ENCODE results near the gene HARBI1.

The HARBI1 gene, protein sequence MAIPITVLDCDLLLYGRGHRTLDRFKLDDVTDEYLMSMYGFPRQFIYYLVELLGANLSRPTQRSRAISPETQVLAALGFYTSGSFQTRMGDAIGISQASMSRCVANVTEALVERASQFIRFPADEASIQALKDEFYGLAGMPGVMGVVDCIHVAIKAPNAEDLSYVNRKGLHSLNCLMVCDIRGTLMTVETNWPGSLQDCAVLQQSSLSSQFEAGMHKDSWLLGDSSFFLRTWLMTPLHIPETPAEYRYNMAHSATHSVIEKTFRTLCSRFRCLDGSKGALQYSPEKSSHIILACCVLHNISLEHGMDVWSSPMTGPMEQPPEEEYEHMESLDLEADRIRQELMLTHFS

DNA sequence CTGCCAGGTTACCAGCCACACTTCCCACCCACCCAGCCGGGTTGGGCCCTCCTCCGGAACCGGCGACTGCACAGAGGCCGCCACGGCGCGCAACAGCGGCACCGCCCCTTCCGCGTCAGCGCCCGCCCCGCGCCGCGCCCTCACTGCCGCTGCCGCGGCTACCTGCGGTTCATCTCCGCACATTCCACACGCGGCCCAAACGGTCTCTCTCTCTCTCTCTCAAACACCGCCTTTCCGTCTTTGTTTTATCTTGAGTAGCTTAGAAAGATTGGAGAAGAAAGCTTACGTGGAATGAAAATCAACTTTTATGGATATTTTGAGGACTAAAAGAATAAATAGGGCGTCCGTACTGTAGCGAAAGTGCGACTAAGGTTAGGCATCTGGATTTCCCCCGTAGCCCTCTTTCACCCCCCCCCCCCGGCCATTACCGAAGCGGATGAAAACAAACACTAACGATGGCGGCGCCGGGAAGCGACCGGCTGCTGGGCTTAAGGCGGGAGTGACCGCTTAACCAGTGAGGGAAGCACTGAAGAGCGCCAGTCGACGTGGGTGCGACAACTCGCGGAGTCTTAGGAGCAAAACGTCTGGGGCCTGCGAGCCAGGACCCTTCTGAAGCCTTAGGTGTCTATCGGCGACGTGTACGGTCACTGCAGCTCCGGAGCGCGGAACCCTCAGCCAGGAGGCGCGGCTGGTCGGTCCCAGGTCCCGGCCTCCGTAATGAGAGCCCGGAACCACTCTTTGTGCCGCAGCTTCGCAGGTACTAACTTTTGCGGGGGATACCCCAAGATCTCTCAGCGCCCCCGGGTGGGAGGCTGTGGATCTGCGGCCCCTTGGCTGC lies at the start of gene HARBI1, which contains the start of gene ATG13:
Gene HARBI1, minus strand, starts transcription at position 94 of the 838 bp plus-strand sequence. CDS start 990 bp downstream, outside the sequence.
Gene ATG13, plus strand, starts transcription at position 420 of the 838 bp plus-strand sequence. CDS start 26,739 bp downstream, outside the sequence.
- DNase-seq = peak; percentile 93

DNA sequence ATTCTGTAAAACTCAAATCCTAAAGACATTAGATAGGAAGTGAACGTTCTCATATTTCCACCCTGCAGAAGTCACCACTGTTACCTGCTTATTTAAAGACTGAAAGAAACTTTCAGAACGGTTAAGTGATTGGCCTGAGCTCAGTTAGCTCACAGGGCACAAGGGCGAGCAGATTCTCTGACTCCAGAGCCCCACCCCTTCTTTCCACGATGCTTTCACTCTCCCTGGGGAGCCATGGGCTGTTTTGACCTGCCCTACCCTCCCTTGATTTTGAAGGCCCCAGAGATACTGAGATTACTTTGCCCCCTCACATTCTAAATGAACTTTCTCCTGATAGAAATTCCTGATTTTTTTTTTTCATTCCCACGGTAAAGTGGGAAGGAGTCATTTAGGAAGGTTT lies 49.5 kb upstream of the HARBI1 start:
- no peak for DNase-seq

DNA sequence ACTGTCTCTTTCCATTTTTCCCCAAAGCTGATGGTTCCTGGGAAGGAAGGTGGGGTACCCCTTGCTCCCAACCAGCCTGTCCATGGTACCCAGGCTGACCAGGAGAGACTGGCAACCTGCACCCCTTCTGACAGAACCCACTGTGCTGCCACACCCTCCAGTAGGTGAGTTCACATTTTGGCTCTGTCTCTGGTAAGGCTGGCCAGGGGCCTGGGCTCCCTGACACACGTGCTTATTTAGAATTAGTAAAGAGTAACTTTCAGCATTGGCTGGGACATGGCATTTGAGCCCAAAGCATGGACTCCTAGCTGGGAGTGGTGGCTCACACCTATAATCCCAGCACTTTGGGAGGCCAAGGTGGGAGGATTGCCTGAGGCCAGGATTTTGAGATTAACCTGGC lies 48.3 kb upstream of the HARBI1 start:
- no peak for DNase-seq

DNA sequence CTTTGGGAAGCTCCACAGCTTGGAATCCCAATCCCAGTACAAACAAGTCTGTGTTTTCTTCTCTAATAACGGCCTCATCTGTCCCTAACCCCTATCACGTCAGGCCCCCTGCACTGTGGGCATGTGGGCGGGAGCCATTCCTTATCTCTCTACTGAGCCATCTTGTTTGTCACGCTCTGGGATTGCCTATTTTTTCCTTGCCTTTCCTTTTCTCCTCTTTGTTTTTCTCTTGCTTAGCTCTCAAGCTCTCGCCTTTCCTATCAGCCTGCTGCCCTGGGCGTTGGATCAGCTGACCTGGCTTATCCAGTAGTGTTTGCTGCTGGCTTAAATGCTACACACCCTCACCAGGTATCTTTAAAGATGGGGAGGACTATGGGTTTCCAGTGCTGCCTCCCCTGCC lies 47.6 kb upstream of the HARBI1 start:
- peak; percentile 85 for DNase-seq

DNA sequence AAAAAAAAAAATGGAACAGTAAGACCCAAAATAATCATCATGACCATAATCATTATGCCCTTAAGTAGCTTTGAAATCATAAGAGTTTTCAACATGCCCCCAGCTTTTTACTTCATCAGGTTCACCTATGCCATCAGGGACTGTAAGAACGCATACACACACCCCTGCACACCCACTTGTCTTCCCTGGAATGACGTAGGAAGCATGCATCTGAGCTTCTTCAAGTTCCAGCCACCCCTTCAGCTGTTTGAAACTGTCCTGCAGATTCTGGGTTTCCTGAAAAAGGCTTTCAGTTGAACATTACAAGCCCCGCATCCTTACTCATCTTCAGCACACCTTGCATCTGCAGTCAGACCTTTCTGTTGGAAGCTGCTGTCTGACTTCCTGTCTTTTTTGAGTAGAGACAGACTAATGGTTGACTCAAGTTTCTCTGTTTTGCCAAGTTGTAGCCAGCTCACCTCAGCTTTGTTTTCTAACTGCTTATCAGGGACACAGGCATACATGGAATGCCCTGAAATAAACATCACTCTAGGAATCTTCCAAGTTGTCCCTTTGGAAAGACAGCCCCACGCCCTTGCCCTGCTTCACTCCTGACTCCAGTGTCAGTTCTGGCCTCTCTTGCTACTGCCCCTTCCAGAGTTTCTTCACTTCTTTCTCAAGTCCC lies 46.4 kb upstream of the HARBI1 start:
- DNase-seq = peak; percentile 39

DNA sequence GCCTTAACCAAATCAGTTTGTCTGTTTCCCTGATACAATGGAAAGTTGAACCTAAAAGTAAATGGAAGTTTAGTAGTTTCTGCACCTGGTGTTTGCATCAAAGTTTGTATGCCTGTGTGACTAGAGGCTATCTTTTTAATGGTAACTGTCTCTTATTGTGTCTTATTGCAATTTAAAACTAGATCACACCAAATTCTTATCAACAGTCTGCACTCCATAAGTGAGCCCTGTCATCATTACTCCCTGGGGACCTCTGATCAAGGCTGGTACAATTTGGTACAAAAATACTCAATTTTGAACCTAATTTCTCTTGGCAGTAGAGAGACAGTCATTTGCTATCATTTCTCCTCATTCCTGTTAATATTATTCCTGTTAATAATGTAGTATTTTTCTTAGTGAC lies 45.3 kb upstream of the HARBI1 start:
- DNase-seq = no peak

DNA sequence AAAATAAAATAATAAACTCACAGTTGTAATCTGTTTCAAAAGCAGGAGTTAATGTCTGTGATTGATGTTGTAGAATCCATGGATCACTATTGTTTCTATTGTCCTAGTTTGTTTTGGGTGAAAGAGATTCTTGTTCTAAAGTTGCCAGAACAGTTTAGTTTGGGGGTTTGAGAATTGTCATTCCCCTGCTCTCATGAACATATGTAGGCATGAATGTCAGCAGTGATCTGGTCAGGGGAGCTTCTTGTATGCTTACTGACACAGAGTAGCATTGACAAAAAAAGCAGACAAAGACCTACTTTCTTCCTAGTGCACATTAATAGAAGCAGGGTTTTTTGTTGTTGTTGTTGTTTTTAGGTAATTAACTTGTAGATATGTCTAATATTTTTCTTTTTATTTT lies 44.8 kb upstream of the HARBI1 start:
- no peak for DNase-seq

DNA sequence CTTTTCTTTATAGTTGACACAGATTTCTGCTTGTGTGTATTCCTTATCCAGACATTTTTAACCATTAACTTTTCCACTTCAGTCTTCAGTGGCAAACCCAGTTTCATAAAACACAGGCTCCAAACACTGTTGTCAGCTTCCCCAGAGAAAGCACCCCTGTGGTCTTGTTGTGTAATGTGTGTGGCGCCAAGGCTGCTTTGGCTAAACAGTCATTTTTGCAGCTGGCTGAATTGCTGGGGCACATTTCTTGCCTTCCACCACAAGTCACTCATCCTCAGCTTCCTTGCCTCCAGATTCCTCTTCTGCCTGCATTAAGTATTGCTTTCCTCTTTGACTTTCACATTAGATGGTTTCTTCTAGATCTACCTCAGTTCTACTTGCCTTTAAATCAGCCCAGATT lies 42.9 kb upstream of the HARBI1 start:
- DNase-seq = peak; percentile 53

DNA sequence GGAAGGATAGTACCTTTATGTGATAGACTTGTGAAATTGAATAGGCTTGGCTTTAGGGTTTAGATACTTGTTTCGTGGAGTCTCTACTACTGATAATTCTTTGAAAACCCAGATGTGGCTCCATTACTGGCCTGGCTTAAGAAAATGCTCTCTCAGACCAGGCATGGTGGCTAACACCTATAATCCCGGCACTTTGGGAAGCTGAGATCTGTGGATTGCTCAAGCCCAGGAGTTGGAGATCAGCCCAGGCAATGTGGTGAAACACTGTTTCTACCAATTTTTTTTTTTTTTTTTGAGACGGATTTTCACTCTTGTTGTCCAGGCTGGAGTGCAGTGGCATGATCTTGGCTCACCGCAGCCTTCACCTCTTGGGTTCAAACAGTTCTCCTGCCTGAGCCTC lies 41.2 kb upstream of the HARBI1 start:
- no peak for DNase-seq

DNA sequence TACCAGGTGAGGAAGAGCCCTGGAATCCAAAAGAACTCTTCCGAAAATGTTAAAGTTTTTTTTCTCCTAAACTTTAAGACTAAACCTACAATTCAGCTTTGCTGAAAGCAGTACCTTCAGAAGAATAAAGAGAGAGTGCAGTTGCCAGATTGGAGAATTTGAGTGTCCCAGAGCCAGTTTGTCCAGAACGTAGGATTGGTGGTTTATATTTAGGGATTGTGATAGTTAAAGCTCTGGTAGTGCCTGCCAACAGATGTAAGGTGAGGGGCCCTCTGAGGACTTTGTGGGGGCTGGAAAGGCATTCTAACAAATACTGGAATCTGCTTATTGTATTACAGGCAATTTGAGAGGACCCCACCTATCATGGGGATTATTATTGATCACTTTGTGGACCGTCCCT lies 40.2 kb upstream of the HARBI1 start:
- no peak for DNase-seq

DNA sequence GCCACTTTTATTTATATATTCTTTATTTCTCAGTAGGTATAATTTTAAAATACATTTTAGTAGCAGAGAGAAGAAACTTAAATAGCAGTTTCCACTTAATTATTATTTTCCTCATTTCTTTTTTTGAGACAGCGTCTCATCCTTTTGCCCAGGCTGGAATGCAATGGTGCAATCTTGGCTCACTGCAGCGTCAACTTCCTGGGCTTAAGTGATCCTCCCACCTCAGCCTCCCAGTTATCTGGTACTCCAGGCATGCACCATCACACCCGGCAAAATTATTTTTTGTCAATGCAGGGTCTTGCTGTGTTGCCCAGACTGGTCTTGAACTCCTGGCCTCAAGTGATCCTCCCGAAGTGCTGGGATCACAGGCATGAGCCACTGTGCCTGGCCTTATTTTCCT lies 38.6 kb upstream of the HARBI1 start:
- DNase-seq = no peak

DNA sequence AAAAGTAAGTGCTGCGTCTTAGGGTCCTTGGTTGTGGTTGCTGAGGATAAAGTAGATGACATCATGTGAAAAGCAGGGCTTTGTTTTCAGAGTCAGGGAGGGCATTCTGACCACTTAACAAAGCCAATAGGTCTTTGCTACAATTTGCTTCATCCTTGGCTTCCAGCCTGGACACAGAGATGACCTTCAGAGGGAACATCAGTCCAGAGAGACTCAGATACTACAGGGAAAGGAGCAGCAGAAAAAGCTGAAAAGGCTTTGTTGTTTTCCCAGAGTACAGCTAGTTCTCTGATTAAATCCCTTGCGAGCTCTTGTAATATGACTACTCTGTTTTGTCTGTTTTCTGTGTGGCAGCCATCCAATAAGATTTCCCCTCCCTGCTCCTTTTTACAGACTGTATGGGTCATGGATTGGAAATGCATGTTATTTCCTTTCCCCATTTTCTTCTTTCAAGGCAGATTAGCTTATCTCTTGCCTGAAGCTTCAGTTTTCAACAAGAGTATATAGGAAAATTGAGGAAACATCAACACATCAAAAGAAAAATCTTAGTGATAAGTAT lies 32.2 kb upstream of the HARBI1 start:
- DNase-seq = no peak

DNA sequence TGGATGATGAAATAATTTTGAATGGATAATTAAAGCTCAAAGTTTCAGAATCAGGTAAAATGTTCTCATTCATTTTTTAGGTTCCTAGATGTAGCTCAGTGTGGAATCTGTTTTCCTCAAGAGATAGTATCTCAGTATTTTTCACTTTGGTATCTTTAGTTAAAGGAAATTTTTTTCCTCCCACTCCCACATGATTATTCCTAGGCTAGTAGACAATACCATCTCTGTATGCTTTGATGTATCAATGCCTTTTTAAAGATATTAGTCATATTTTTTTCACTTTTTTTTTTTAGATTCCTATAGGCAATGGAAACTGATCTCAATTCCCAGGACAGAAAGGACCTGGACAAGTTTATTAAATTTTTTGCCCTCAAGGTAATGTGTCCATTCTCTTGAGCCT lies 27.0 kb upstream of the HARBI1 start:
- DNase-seq = no peak

DNA sequence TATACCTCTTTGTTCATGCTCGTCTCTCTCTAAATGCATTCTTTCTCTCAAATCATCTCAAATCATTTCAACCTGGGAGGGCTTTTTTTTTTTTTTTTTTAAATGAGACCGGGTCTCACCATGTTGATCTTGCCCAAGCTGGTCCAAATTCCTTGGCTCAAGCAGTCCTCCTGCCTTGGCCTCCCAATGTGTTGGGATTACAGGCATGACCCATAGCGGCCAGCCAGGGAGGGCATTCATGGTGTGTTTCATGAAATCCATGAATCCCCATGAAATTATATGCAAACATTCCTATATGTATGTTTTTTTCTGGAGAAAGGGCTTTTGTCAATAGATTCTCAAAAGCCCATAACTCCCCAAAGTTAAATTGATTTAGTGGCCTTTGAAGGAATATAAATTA lies 26.5 kb upstream of the HARBI1 start:
- no peak for DNase-seq

DNA sequence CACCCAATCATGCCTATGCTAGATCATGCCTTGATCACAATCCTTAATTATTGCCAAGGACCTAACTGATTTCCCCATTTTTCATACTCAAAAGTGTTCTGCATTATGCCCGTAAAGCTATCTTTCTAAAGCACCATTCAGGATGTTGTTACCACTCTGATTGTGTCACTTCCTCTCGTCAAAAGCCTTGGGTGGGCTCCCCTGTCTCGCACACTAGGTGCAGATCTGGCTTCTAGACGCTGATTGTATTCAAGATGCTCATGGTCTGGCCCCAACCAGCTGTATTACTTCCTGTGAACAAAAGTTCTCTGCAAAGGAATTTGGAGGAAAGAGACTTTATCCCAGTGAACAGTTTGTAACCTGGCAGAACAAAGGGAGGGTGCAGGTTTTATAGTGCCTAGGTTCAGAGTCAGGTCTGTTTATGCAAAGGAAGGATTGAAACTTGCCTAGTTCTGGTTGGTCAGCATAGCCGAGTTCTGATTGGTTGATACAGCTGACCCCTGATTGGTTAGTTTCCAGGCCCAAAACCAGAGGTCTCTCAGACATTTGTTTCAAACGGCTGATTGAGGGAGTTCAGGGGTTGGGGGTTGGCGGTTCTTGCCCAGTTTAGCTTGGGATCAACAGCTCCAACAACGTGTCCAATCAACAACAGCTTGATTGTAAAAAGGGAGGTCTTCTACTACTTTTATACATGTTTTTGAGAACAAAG lies 25.8 kb upstream of the HARBI1 start:
- no peak for DNase-seq

DNA sequence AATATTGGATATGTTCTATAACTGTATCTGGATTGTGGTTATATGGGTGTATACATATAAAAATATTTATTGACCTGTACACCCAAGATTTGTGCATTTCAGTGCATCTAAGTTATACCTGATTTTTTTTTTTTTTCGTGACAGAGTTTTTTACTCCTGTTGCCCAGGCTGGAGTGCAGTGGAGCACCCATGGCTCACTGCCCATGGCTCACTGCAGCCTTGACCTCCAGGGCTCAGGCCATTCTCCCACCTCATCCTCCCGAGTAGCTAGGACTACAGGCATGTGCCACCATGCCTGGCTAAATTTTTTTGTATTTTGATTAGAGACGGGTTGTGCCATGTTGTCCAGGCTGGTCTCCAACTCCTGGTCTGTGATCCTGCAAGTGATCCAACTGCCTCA lies 24.6 kb upstream of the HARBI1 start:
- no peak for DNase-seq

DNA sequence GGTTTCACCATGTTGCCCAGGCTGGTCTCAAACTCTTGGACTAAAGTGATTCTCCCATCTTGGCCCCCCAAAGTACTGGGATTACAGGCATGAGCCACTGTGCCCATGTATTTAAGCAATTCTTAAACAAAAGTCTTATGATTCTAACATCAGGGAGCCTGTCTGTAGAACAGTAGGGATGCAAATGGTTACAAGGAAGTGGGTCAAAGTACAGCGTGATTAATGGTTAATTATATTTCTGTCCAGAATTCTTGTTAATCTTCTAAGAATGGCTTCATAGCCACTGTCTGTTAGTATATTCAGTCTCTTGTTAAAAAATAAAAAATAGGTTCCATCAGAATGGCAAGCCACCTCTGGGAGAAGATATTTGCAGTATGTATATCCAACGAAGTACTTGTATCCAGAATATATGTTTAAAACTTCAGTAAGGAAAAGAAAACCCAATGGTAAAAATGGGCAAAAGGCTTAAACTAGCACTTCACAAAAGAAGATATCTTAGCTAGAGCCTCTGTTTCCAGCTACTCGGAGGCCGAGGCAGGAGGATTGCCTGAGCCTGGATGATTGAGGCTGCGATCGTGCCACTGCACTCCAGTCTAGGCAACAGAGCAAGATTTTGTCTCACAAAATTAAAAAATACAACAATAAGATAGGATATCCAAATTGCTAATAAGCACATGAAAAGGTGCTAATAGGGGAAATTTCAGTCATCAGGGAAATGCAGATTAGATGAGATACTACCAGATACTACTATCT lies 23.2 kb upstream of the HARBI1 start:
- no peak for DNase-seq

DNA sequence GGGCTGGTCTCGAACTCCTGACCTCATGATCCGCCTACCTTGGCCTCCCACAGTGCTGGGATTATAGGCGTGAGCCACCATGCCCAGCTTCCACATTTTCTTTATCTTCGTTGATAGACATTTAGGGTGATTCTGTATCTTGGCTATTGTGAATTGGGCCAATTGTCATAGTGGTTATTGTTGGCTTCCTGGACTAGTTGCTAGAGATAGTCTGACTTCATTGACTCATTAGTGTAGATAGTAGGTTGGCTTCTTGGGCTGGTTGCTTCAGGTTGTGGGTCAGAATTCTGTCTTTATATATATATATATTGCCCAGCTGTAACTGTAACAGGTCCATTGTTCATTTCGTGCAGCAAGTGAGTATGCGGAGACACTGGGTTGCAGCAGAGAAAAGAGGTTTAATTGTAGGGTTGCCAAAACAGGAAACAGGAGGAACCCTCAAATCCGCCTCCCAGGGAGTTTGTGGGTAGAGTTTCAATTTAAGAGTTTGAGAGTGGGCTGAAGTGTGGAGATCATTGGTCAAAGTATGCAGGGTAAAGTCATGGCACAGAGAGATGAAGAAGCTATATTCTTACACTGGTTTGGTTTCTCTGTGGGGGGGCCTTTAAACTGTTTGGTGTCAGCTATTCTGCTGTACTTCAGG lies 22.3 kb upstream of the HARBI1 start:
- DNase-seq = no peak

DNA sequence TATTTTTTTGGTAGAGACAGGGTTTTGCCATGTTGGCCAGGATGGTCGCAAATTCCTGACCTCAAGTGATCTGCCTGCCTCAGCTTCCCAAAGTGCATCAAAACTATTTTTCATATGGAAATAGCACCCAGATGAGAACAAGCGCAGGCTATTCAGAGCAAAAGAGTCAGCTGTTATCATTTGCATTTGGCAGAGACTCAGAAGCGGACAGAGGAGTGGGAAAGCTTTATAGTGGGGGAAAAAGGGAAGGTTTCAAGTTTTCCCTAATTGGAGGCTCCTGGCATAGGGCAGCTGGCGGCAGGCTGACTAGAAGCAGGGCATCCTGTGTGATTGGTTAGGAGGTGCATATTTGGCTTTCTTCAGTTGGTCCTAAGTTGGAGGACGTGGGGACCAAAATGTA lies 20.5 kb upstream of the HARBI1 start:
- DNase-seq = no peak

DNA sequence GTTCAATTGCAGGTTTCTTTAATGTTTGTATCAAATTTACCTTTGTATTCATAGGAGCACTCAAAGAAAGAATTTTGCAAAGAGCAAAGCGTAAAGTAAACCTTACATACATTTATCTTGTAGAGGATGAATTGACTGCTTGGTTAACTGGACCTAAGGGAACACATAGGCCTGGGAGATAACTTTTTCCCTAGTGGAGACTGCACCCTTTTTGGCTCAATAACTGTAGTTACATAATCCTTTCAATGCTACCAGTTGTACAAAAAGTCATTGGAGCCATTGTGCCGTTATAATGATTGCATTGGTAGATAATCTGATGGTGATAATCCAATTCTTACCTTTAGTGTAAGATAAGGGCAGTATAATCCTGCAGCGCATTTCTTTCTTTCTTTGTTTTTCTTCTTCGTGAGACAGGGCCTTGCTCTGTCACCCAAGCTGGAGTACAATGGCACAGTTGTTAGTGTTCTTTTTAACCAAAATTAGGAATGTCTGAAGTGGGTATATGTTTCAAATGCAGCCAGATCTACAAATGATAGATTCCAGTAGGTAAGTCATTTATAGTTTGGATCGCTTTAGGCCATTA lies 18.6 kb upstream of the HARBI1 start:
- DNase-seq = no peak
